Thoracic aorta (tissue), 2 donors: Measurements from ENCODE around the gene PCCA. TPM values are rescaled to one million over a fixed set of nuclear protein-coding genes. Genes with fewer than 3 reads are reported as not detected.

ENCODE experiments used
- ATAC-seq: fragments of 150-250 bp; one replicate; pipeline ENCODE4 v1.8.0; 2017; ENCODE audit warnings: low read depth; ENCODE audit not compliant: insufficient number of reproducible peaks, low FRiP score
- DNase-seq: peaks from one replicate; pipeline ENCODE4 v3.0.0-alpha.2; 2020; ENCODE audit warnings: low spot score
- H3K27ac ChIP-seq, 2 donors: fragments of 200-600 bp; sonication (generic); 1 replicate in 1 of 2; 2 replicates in 1 of 2; pipeline ENCODE4 v1.5.1; 2016; ENCODE audit warnings: mild to moderate bottlenecking in 2 of 2, moderate library complexity in 2 of 2
- H3K27me3 ChIP-seq: fragments of 200-600 bp; sonication (generic); replicated peaks from 2 replicates; pipeline ENCODE4 v1.6.0; 2016; ENCODE audit warnings: mild to moderate bottlenecking; ENCODE audit not compliant: insufficient read depth
- H3K36me3 ChIP-seq: fragments of 200-600 bp; sonication (generic); one replicate; pipeline ENCODE4 v1.5.1; 2016
- H3K4me1 ChIP-seq, 2 donors: fragments of 200-600 bp; sonication (generic); 1 replicate in 1 of 2; 2 replicates in 1 of 2; pipeline versions ENCODE4 v1.5.1 to v1.6.0; 2016; ENCODE audit warnings: low read depth in 2 of 2, mild to moderate bottlenecking in 1 of 2; ENCODE audit not compliant: control insufficient read depth in 1 of 2
- H3K4me3 ChIP-seq: fragments of 200-600 bp; sonication (generic); 2 replicates; pipeline ENCODE4 v1.5.1; 2016; ENCODE audit warnings: mild to moderate bottlenecking
- H3K9me3 ChIP-seq: fragments of 200-600 bp; sonication (generic); 2 replicates; pipeline ENCODE4 v1.5.1; 2016
- CTCF ChIP-seq: fragments of 200-600 bp; sonication (generic); IDR thresholded peaks from one replicate; pipeline ENCODE4 v1.5.1; 2019; ENCODE audit warnings: antibody characterized with exemption
- total RNA-seq, 2 donors: library from RNA; depleted of rRNA; stranded (reverse); fragments of >200 nt; gene quantifications; one replicate each; pipeline versions ENCODE4 v1.1.0 to v1.2.3, GENCODE V29; 2016

The PCCA gene
- total RNA-seq, 2 donors from 2014 or later, result 17.2 to 51.6 TPM

GRCh38 chr13:100176801-100177400, 88.0 kb downstream of the PCCA start:
- Histone ChIP-seq H3K36me3 (no peaks in the 10 kb centered on the region), H3K27ac (no peak overlapping the region), H3K4me3 (no peak overlapping the region), H3K4me1 (no peaks in the 10 kb centered on the region), H3K9me3 (no peaks in the 10 kb centered on the region), H3K27me3 (no peaks in the 10 kb centered on the region)
- ATAC-seq (no peak), DNase-seq (no peak)
- TF ChIP-seq CTCF, result no peak

GRCh38 chr13:100178309-100178708, 89.4 kb downstream of the PCCA start:
- no peak overlapping the region for H3K27ac ChIP-seq
- ATAC-seq, result no peak
- TF ChIP-seq CTCF, result no peak

GRCh38 chr13:100179276-100179675, 90.4 kb downstream of the PCCA start:
- H3K4me3 ChIP-seq, result no peak overlapping the region
- ATAC-seq (no peak), DNase-seq (no peak)
- no peak for TF ChIP-seq CTCF
- H3K4me1 ChIP-seq, result no peaks in the 10 kb centered on the region
- no peaks in the 10 kb centered on the region for H3K9me3 ChIP-seq
- no peaks in the 10 kb centered on the region for H3K27me3 ChIP-seq
- no peak overlapping the region for H3K27ac ChIP-seq
- no peaks in the 10 kb centered on the region for H3K36me3 ChIP-seq

More at GRCh38 chr13:100178309-100178708, 89.4 kb downstream of the PCCA start:
- Histone ChIP-seq H3K4me3 (no peak overlapping the region), H3K27me3 (no peaks in the 10 kb centered on the region), H3K9me3 (no peaks in the 10 kb centered on the region), H3K4me1 (no peaks in the 10 kb centered on the region), H3K36me3 (no peaks in the 10 kb centered on the region)
- DNase-seq, result no peak

GRCh38 chr13:100182900-100183490, 94.1 kb downstream of the PCCA start:
- ATAC-seq (no peak), DNase-seq (no peak)
- no peak overlapping the region for H3K4me3 ChIP-seq
- no peaks in the 10 kb centered on the region for H3K9me3 ChIP-seq
- H3K27me3 ChIP-seq, result no peaks in the 10 kb centered on the region
- no peak for TF ChIP-seq CTCF
- H3K36me3 ChIP-seq, result no peaks in the 10 kb centered on the region
- H3K27ac ChIP-seq, result no peak overlapping the region
- H3K4me1 ChIP-seq, result no peaks in the 10 kb centered on the region

- no peak for TF ChIP-seq CTCF
- H3K36me3 ChIP-seq, result no peaks in the 10 kb centered on the region
- ATAC-seq, result no peak
These were observed 95.2 kb downstream of the PCCA start for GRCh38 chr13:100184095-100184494.

More at GRCh38 chr13:100184095-100184494, 95.2 kb downstream of the PCCA start:
- H3K4me1 ChIP-seq, result no peaks in the 10 kb centered on the region
- H3K27ac ChIP-seq, result no peak overlapping the region
- H3K27me3 ChIP-seq, result no peaks in the 10 kb centered on the region
- no peaks in the 10 kb centered on the region for H3K9me3 ChIP-seq
- no peak overlapping the region for H3K4me3 ChIP-seq
- DNase-seq, result no peak
